HepG2 (cell line): ENCODE data around the gene KRTAP12-4. TPM values are rescaled to one million over a fixed set of nuclear protein-coding genes. Genes with fewer than 3 reads are reported as not detected.
"Not testable (repeated sequence)": the region's sequence is repeated elsewhere in the genome, so short reads cannot be mapped to it uniquely, and the experiment has no call there.

Source experiments
- ATAC-seq: fragments of 200-7000 bp; cut with Tn5 transposase; 3 replicates; pipeline ENCODE4 v1.9.1; 2020; ENCODE audit warnings: mild to moderate bottlenecking, moderate library complexity
- BruUV-seq: library from RNA; stranded (reverse); fragments of 400-500 nt; replicated peaks from 2 replicates; lab custom pipeline; 2021; lab: Mats Ljungman, UMichigan
- CTCF ChIA-PET: fragments of 300-600 bp; formaldehyde crosslinking; extraction: SDS; loops from one replicate; lab custom pipeline; 2021; ENCODE audit warnings: low total read pairs, inconsistent platforms, low intra/inter-chr PET ratio; lab: Yijun Ruan, JAX
- POLR2A ChIA-PET: fragments of 350-600 bp; sonication (Branson Sonifier 250); formaldehyde crosslinking; loops from one replicate; lab custom pipeline; 2020; ENCODE audit warnings: antibody characterized with exemption, inconsistent platforms; lab: Yijun Ruan, JAX
- DNase-seq: peaks from one replicate; pipeline ENCODE4 v3.0.0-alpha.2; 2015; ENCODE audit warnings: low spot score
- FAIRE-seq: peaks from 3 replicates; lab custom pipeline; 2011; peaks lifted over from hg19 to GRCh38; lab: Jason Lieb, UNC
- H2AFZ ChIP-seq: one replicate; pipeline ENCODE4 v1.6.1; 2011; ENCODE audit warnings: low read length, inconsistent platforms
- H3K27ac ChIP-seq: fragments of 300-600 bp; 3 replicates; pipeline ENCODE4 v1.8.0; 2011; ENCODE audit warnings: mixed run types, mild to moderate bottlenecking, mixed read lengths, low read length, inconsistent platforms; ENCODE audit not compliant: insufficient read depth; ENCODE audit errors: extremely low read length
- H3K27me3 ChIP-seq, 2 experiments: fragments of 200-600 bp in 1 of 2; 2 replicates in 1 of 2; 3 replicates in 1 of 2; pipeline versions ENCODE4 v1.6.0 to v1.8.0; 2011; ENCODE audit warnings: low read length in 2 of 2, mild to moderate bottlenecking in 2 of 2, moderate library complexity in 2 of 2, inconsistent platforms in 1 of 2; ENCODE audit not compliant: insufficient read depth in 2 of 2, control insufficient read depth in 1 of 2
- H3K36me3 ChIP-seq, 2 experiments: fragments of 200-600 bp in 1 of 2; replicated peaks in 1 of 2; 2 replicates in 1 of 2; 3 replicates in 1 of 2; pipeline versions ENCODE4 v1.5.1 to v1.8.0; 2011; ENCODE audit warnings: low read length in 2 of 2, inconsistent platforms in 1 of 2; ENCODE audit not compliant: insufficient read depth in 2 of 2, control insufficient read depth in 1 of 2
- H3K4me1 ChIP-seq: 2 replicates; pipeline ENCODE4 v1.5.1; 2012; ENCODE audit warnings: low read length, inconsistent platforms; ENCODE audit not compliant: insufficient read depth
- H3K4me2 ChIP-seq: 2 replicates; pipeline ENCODE4 v1.6.0; 2011; ENCODE audit warnings: low read depth, low read length, inconsistent platforms
- H3K4me3 ChIP-seq, 3 experiments: fragments of 200-600 bp in 1 of 3; sonication (generic), shearing (Covaris generic) in 1 of 3; replicated peaks in 1 of 3; 2 replicates each; pipeline ENCODE4 v1.5.1; 2011 to 2016; ENCODE audit warnings: low read length in 3 of 3, inconsistent platforms in 2 of 3, low read depth in 2 of 3, mild to moderate bottlenecking in 2 of 3, control low read depth in 1 of 3, mixed read lengths in 1 of 3; ENCODE audit not compliant: insufficient read depth in 1 of 3
- H3K79me2 ChIP-seq: one replicate; pipeline ENCODE4 v1.6.1; 2011; ENCODE audit warnings: low read length, inconsistent platforms; ENCODE audit not compliant: insufficient read depth
- H3K9ac ChIP-seq: 2 replicates; pipeline ENCODE4 v1.6.0; 2011; ENCODE audit warnings: mild to moderate bottlenecking, low read depth, low read length, inconsistent platforms; ENCODE audit not compliant: insufficient read depth
- H3K9me3 ChIP-seq: 2 replicates; pipeline ENCODE4 v1.5.1; 2012; ENCODE audit warnings: mild to moderate bottlenecking, low read length
- H4K20me1 ChIP-seq: 2 replicates; pipeline ENCODE4 v1.6.0; 2011; ENCODE audit warnings: inconsistent platforms, mild to moderate bottlenecking, low read length, moderate library complexity; ENCODE audit not compliant: insufficient read depth
- FOXO1 ChIP-seq: sonication (generic); formaldehyde crosslinking; IDR thresholded peaks from 2 replicates; pipeline ENCODE4 v1.4.0; 2020; ENCODE audit warnings: missing genetic modification reagents
- GRHL1 ChIP-seq: sonication (generic); formaldehyde crosslinking; conservative IDR thresholded peaks from 2 replicates; pipeline ENCODE4 v1.8.0; 2022; ENCODE audit warnings: missing genetic modification reagents
- HNF1A ChIP-seq, 2 experiments: sonication (generic) in 1 of 2; formaldehyde crosslinking in 1 of 2; IDR thresholded peaks; 2 replicates each; pipeline versions ENCODE4 v1.4.0 to v1.6.1; 2016 to 2020; ENCODE audit warnings: borderline replicate concordance in 1 of 2, low read depth in 1 of 2, mild to moderate bottlenecking in 1 of 2, missing genetic modification reagents in 1 of 2
- HOXA9 ChIP-seq: sonication (generic); formaldehyde crosslinking; IDR thresholded peaks from 2 replicates; pipeline ENCODE4 v1.8.1; 2022; ENCODE audit warnings: missing genetic modification reagents, mild to moderate bottlenecking, moderate library complexity, borderline replicate concordance
- MEIS2 ChIP-seq: sonication (generic); formaldehyde crosslinking; IDR thresholded peaks from 2 replicates; pipeline ENCODE4 v1.9.0; 2021; ENCODE audit warnings: mild to moderate bottlenecking, missing genetic modification reagents
- NAIF1 ChIP-seq: sonication (generic); formaldehyde crosslinking; IDR thresholded peaks from 2 replicates; pipeline ENCODE4 v1.5.0; 2020; ENCODE audit warnings: mild to moderate bottlenecking, missing genetic modification reagents, borderline replicate concordance
- NFYB ChIP-seq: sonication (generic); formaldehyde crosslinking; IDR thresholded peaks from 2 replicates; pipeline ENCODE4 v1.4.0; 2020; ENCODE audit warnings: missing genetic modification reagents
- RFX3 ChIP-seq: IDR thresholded peaks from 2 replicates; pipeline ENCODE4 v1.6.1; 2016; ENCODE audit warnings: missing biosample characterization, missing genetic modification reagents
- SMARCC2 ChIP-seq: fragments of 450-650 bp; IDR thresholded peaks from 2 replicates; pipeline ENCODE4 v1.6.1; 2017; ENCODE audit warnings: antibody characterized with exemption, mild to moderate bottlenecking
- SNRNP70 ChIP-seq: fragments of 200-400 bp; formaldehyde crosslinking; IDR thresholded peaks from 2 replicates; pipeline ENCODE4 v1.6.1; 2017; ENCODE audit warnings: mild to moderate bottlenecking, low read depth, low read length, moderate library complexity
- TBX3 ChIP-seq: fragments of 450-650 bp; IDR thresholded peaks from 2 replicates; pipeline ENCODE4 v1.6.1; 2017; ENCODE audit warnings: antibody characterized with exemption, mild to moderate bottlenecking, inconsistent platforms, borderline replicate concordance
- ZNF644 ChIP-seq: IDR thresholded peaks from 2 replicates; pipeline ENCODE4 v1.6.1; 2016; ENCODE audit warnings: low read depth
- WGBS: methylation state at CpG from one replicate; pipeline ENCODE4 v1.1.6; 2017; ENCODE audit warnings: low lambda C conversion rate; 5-methylcytosine and 5-hydroxymethylcytosine counted together
- in situ Hi-C: cut with HindIII; loops from 2 replicates; pipeline ENCODE4 v1.10.0; 2017; ENCODE audit warnings: low pct_unique_long_range_greater_than_20kb; ENCODE audit not compliant: extremely low pct_ligation_motif_present
- intact Hi-C: fragments of 100-400 bp; cut with micrococcal nuclease; formaldehyde crosslinking; loops from one replicate; pipeline ENCODE4 v1.10.0; 2022; ENCODE audit not compliant: unreplicated experiment
- polyA plus RNA-seq, 8 experiments: library from polyadenylated mRNA; depleted of rRNA in 3 of 8; stranded (reverse) in 7 of 8; unstranded in 1 of 8; fragments of >200 nt; fragmentation: Illumina TruSeq in 4 of 8; extraction: Trizol in 4 of 8; gene quantifications; 2 replicates each; pipeline versions ENCODE4 v1.2.1 to v1.2.3, GENCODE V29; 2011 to 2016; ENCODE audit warnings: low read depth in 4 of 8, missing spikeins in 1 of 8, mixed read lengths in 1 of 8; ENCODE audit not compliant: insufficient read depth in 1 of 8
- total RNA-seq, 5 experiments: library from RNA; depleted of rRNA; stranded (reverse); fragments of >200 nt; fragmentation: Illumina TruSeq; extraction: Trizol; gene quantifications; 2 replicates each; pipeline ENCODE4 v1.2.3, GENCODE V29; 2016; ENCODE audit warnings: low read depth in 1 of 5

KRTAP12-4 gene
- total and polyA plus RNA-seq, 2 of the 13 experiments (the other 11 are each of a cell fraction or from before 2014, with no cell fraction given): not detected

DNA sequence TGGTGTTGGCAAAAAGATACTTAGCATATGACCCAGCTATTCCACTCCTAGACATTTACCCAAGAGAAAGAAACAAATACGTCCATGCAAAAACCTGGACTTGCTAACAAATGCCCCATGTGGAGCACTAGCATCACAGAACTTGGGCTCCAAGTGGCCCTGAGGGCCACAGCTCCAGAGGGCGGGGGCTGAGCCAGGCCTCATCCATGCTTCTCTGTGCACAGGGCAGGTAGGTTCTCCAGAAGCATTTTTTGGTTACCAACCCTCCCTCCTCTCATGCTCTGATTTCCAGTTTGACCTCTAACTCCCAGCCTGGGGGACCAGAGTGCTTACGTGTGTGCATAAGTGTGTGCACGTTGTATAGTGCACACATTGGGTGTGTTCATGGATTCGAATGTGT, 10.2 kb upstream of the KRTAP12-4 start (continued):
- TF ChIP-seq NFYB (CRISPR knock-in tag) (no peak), TBX3 (no peak), FOXO1 (CRISPR knock-in tag) (no peak), NAIF1 (no peak), ZNF644 (CRISPR knock-in tag) (no peak), MEIS2 (CRISPR knock-in tag) (no peak), RFX3 (CRISPR knock-in tag) (no peak), SMARCC2 (no peak), GRHL1 (CRISPR knock-in tag) (no peak), SNRNP70 (no peak), HOXA9 (CRISPR knock-in tag) (no peak), HNF1A (IDR thresholded peaks at IDR 0.05; ENCODE audit: low read depth) (no peak), HNF1A (CRISPR knock-in tag; IDR thresholded peaks at IDR 0.05; ENCODE audit: borderline replicate concordance) (no peak)

DNA sequence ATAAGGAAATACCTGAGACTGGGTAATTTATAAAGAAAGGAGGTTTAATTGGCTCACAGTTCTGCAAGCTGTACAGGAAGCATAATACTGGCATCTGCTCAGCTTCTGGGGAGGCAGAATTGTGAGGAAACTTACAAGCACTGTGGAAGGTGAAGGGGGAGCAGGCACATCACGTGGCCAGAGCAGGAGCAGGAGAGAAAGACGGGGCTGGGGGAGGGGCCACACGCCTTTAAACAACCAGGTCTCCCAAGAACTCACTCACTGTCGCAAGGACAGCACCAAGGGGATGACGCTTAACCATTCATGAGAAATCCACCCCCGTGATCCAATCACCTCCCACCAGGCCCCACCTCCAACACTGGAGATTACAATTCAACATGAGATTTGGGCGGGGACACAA, 7.1 kb upstream of the KRTAP12-4 start:
- ATAC-seq, H3K79me2 ChIP-seq, FAIRE-seq, H3K27ac ChIP-seq, in situ Hi-C loops, POLR2A ChIA-PET, DNase-seq, H3K27me3 ChIP-seq, H3K4me2 ChIP-seq, H3K4me1 ChIP-seq, H3K9ac ChIP-seq, H3K4me3 ChIP-seq, intact Hi-C loops, H2AFZ ChIP-seq, CTCF ChIA-PET, BruUV-seq, H4K20me1 ChIP-seq, H3K36me3 ChIP-seq, H3K9me3 ChIP-seq: not testable (repeated sequence)
- WGBS: 41% methylated on average over 7 of the region's 7 CpGs
